ENCODE results near the gene GPATCH2L.

GRCh38 chr14:76260749-76261148 is 109.0 kb downstream of the GPATCH2L start:
- TF ChIP-seq CTCF (IDR thresholded peaks at IDR 0.05) (no peak), POLR2AphosphoS5 (IDR thresholded peaks at IDR 0.05) (no peak)
